LNCAP (cell line): ENCODE measurements around the gene TXNDC2.

Experiments used
- CTCF ChIP-seq: fragments of 450-650 bp; IDR thresholded peaks from 2 replicates; pipeline ENCODE4 v1.5.1; 2017; ENCODE audit warnings: mild to moderate bottlenecking

The TXNDC2 gene

DNA sequence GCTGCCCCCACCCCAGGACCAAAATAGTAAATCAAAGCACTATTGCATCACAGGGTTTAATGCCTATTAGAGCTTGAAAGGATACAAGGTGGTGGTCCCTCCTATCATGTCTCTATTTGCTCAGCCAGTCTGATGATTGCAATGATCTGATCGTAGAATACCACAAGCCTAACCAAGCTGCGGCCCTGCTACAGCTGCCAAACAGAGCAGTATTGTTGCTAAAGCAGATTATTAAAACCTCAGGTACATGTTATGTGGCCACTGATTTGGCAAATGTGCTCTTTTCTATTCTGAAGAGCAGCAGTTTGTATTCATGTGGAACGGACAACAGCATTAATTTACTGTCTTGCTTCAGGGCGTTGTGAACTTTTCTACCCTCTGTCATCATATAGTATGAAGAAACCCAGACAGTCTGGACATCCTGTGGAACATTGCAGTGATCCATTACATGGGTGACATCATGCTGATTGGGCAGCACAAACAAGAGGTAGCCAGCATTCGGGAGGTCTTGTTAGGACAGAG is 19.7 kb downstream of the TXNDC2 start:
- TF ChIP-seq CTCF, result no peak

GRCh38 chr18:9906481-9906880 is 20.7 kb downstream of the TXNDC2 start:
- no peak for TF ChIP-seq CTCF

DNA sequence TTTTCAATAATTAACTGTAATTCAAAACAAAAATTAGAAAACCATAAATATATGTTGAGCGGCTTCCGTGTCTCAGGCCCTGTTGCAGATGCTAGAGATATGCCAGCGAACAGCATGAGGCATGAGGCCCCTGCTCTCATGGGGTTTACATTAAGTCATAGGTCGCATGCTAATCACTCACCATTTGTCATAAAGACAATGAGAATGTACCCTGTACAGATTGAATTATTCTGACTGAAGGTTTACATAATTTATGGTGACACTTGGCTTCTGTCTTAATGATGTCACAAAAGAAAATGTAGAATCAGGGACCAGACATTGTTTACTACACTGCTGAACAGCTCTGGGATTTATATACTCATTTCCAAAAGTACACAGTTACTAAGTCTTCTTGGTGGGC is 22.1 kb downstream of the TXNDC2 start:
- no peak for TF ChIP-seq CTCF

DNA sequence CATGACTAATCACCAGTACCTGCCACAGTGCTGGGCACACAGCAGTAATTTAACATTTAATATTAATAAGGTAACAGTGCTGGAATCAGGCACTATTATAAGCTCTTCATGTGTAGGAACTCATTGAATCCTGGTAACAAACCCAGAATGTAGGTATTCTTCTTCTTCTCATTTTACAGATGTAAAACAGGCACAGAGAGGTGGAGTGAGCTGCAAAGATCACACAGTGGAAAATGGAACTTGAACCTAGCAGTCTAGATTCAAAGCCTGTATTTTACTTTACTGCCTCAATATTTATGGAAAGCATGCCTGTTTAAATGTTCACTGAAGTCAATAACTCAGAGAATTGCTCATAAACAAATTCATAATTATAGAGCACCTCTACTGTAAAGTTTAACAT is 24.3 kb downstream of the TXNDC2 start:
- TF ChIP-seq CTCF, result no peak

GRCh38 chr18:9910661-9911060 is 24.9 kb downstream of the TXNDC2 start:
- no peak for TF ChIP-seq CTCF

DNA sequence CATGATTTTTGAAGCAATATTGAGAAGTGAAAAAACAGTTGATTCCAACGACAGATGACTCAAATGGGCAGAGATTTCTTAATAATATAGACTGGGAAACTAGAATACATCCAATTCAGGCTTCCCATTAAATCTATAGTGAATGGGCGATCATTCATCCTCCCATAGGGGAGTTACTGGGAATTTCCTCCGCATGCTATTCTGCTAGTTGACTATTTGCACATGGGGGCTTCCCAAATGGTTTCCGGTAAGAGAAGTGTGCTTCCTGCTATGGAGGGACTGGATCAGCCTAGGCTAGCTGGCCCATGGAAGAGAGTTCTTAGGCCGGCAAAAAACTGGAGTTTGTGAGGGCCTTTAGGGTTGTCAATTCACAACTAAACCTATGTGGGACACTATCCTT is 25.5 kb downstream of the TXNDC2 start:
- no peak for TF ChIP-seq CTCF

DNA sequence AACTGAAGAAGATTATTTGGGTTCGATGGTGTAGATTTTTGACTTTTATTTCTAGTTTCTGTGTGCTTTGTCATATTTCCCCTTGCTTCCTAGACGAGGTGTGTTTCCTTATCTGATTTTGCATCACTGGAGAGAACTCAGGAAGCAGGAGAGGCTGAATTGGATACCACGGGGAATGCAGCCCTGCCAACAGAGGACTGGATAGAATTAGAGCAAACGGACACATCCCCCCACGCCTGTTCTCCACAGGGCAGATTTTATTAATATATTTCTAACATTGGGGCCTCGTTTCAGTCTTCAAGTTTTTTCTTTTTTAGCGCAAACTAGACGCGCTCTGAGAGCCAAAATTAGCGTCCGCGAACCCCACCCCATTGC is 27.4 kb downstream of the TXNDC2 start:
- TF ChIP-seq CTCF, result no peak
